H54 (cell line): ENCODE measurements around the gene CTNNA2.

Source experiments
- DNase-seq: peaks from one replicate; pipeline ENCODE4 v3.0.0; 2011; ENCODE audit warnings: low spot score, mixed read lengths; ENCODE audit not compliant: insufficient read length
- FAIRE-seq: peaks from 3 replicates; lab custom pipeline; 2011; peaks lifted over from hg19 to GRCh38; lab: Jason Lieb, UNC
- POLR2A ChIP-seq: IDR thresholded peaks from 2 replicates; pipeline ENCODE4 v1.6.1; 2011; ENCODE audit warnings: low read depth, mild to moderate bottlenecking, low read length

The CTNNA2 gene

GRCh38 chr2:80519121-80519643 is 1006.3 kb downstream of the CTNNA2 start:
- FAIRE-seq (no peak), DNase-seq (no peak)
- TF ChIP-seq POLR2A = no peak

GRCh38 chr2:80519699-80520291 is 1006.9 kb downstream of the CTNNA2 start:
- TF ChIP-seq POLR2A = no peak
- no peak for FAIRE-seq
- no peak for DNase-seq

GRCh38 chr2:80525152-80525551 is 1012.3 kb downstream of the CTNNA2 start:
- FAIRE-seq = no peak
- no peak for DNase-seq
- TF ChIP-seq POLR2A = no peak

GRCh38 chr2:80527119-80527518 is 1014.3 kb downstream of the CTNNA2 start:
- DNase-seq = no peak
- FAIRE-seq = no peak
- no peak for TF ChIP-seq POLR2A

- no peak for TF ChIP-seq POLR2A
- FAIRE-seq (no peak), DNase-seq (no peak)
Observed at GRCh38 chr2:80529466-80530165, 1016.8 kb downstream of the CTNNA2 start.

- TF ChIP-seq POLR2A = no peak
- FAIRE-seq (no peak), DNase-seq (no peak)
Observed at GRCh38 chr2:80530442-80531064, 1017.7 kb downstream of the CTNNA2 start.

GRCh38 chr2:80531319-80531718 is 1018.5 kb downstream of the CTNNA2 start:
- no peak for FAIRE-seq
- TF ChIP-seq POLR2A = no peak
- no peak for DNase-seq

GRCh38 chr2:80545420-80546210 is 1032.8 kb downstream of the CTNNA2 start:
- FAIRE-seq (no peak), DNase-seq (no peak)
- TF ChIP-seq POLR2A = no peak

- no peak for DNase-seq
- FAIRE-seq = no peak
- TF ChIP-seq POLR2A = no peak
Observed at GRCh38 chr2:80546766-80547165, 1033.9 kb downstream of the CTNNA2 start.

GRCh38 chr2:80547344-80547743 is 1034.5 kb downstream of the CTNNA2 start:
- DNase-seq = no peak
- no peak for TF ChIP-seq POLR2A
- no peak for FAIRE-seq

GRCh38 chr2:80548469-80548868 is 1035.6 kb downstream of the CTNNA2 start:
- FAIRE-seq = no peak
- TF ChIP-seq POLR2A = no peak
- DNase-seq = no peak

- FAIRE-seq (no peak), DNase-seq (no peak)
- TF ChIP-seq POLR2A = no peak
Observed at GRCh38 chr2:80549901-80550300, 1037.0 kb downstream of the CTNNA2 start.

- DNase-seq (no peak), FAIRE-seq (no peak)
- TF ChIP-seq POLR2A = no peak
Observed at GRCh38 chr2:80560326-80560725, 1047.5 kb downstream of the CTNNA2 start.

GRCh38 chr2:80568011-80568410 is 1055.2 kb downstream of the CTNNA2 start:
- DNase-seq (no peak), FAIRE-seq (no peak)
- TF ChIP-seq POLR2A = no peak

- no peak for TF ChIP-seq POLR2A
- no peak for FAIRE-seq
- DNase-seq = no peak
Observed at GRCh38 chr2:80573167-80573566, 1060.3 kb downstream of the CTNNA2 start.
